ENCODE measurements around the gene KCNH1.

KCNH1 gene

GRCh38 chr1:210709701-210710100 lies 424.2 kb downstream of the KCNH1 start:
- H2AFZ ChIP-seq (ENCODE audit: low read depth, low read length) = no peak overlapping the region
- H3K36me3 ChIP-seq (replicated peaks; ENCODE audit: low read depth, low read length) = no peaks in the 10 kb centered on the region
- peaks cover 14% of the 10 kb centered on the region for H3K4me1 ChIP-seq (ENCODE audit: low read length)
- H3K9me3 ChIP-seq (ENCODE audit: insufficient read depth, low read length) = no peaks in the 10 kb centered on the region
- H3K79me2 ChIP-seq (ENCODE audit: low read length) = no peaks in the 10 kb centered on the region
- no peak overlapping the region for H3K27ac ChIP-seq (ENCODE audit: low read length)
- no peak overlapping the region for H3K4me2 ChIP-seq (ENCODE audit: low read length)
- H3K4me3 ChIP-seq (ENCODE audit: low read length) = no peak overlapping the region
- TF ChIP-seq EZH2phosphoT487 (IDR thresholded peaks at IDR 0.05; ENCODE audit: low read depth) (no peak), CTCF (IDR thresholded peaks at IDR 0.05; ENCODE audit: low read depth, low read length) (no peak)
- H4K20me1 ChIP-seq (ENCODE audit: insufficient read depth, low read length) = no peaks in the 10 kb centered on the region
- 0 out of 2 replicates have a peak, but pooled peaks cover 4% of the 10 kb centered on the region for H3K27me3 ChIP-seq (ENCODE audit: low read depth, low read length)
- no peak overlapping the region for H3K9ac ChIP-seq (ENCODE audit: low read length)

DNA sequence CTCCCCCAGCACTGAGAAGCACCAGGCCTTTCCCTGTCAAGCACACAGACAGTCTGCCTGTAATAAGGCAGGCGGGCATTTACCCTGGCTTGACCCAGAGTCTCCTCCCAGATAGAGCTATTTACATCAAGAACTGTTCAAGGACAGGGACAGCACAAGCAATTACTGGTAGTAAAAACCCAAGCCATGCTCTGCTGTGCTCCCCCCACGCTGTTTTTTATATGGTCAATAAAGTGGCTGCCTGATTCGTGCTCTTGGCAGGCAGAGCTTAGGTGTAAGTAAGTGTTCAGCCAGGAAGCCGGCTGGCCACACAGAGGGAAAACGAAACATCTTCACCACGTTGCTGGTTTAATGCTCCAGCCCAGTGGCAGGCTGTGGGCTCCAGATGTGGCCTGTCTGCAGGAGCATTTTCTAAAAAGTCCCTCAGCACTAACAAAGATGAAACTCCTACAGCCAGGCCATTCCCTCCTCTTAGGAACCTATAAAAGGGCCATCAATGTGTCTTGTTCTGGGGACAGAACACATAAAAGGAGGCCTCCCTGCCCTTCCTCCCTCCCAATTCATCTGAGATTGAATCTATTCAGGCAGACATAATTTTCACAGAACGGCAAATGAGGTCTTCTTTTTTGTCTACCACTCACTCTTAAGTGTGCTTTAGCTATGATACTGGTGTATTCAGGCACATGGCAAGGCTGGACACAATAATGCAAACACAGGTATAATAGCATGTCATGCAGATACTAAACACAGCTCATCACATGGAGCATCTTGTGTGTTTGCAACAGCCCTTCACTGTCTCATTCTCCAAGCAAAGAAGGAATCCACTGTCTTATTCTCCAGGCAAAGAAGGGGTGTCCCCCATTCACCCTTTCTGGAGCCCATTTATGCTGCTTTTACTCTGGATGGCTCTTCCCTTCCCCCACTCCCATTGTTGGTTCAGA lies 426.4 kb downstream of the KCNH1 start:
- Histone ChIP-seq H3K4me3 (ENCODE audit: low read length) (no peak overlapping the region), H3K36me3 (replicated peaks; ENCODE audit: low read depth, low read length) (no peaks in the 10 kb centered on the region), H3K79me2 (ENCODE audit: low read length) (no peaks in the 10 kb centered on the region), H3K27ac (ENCODE audit: low read length) (no peak overlapping the region), H3K4me2 (ENCODE audit: low read length) (no peak overlapping the region), H4K20me1 (ENCODE audit: insufficient read depth, low read length) (no peaks in the 10 kb centered on the region), H3K4me1 (ENCODE audit: low read length) (peaks cover 14% of the 10 kb centered on the region), H3K9ac (ENCODE audit: low read length) (no peak overlapping the region), H3K27me3 (ENCODE audit: low read depth, low read length) (no peaks in the 10 kb centered on the region), H2AFZ (ENCODE audit: low read depth, low read length) (no peak overlapping the region), H3K9me3 (ENCODE audit: insufficient read depth, low read length) (no peaks in the 10 kb centered on the region)
- TF ChIP-seq EZH2phosphoT487 (IDR thresholded peaks at IDR 0.05; ENCODE audit: low read depth) = no peak
- no peak for TF ChIP-seq CTCF (IDR thresholded peaks at IDR 0.05; ENCODE audit: low read depth, low read length)

DNA sequence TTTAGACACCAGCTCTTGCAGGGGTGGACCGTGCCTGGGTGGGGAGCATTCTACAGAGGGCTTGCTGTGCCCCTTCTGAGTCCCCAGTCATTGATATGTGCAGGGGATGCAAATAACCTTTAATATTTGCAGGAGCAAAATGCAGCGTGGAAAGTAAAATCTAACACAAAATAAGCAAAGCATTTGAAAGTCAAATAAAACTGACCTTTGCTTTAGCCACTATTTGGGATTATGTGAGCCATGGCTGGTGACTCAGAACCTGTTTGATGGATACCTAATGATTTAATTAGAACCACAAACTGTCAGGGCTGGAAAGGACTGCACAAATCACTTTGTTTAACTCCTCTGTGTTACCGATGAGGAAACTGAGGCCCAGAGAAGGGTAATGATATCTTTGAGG lies 427.7 kb downstream of the KCNH1 start:
- Histone ChIP-seq H3K4me1 (ENCODE audit: low read length) (peaks cover 14% of the 10 kb centered on the region), H3K27ac (ENCODE audit: low read length) (no peak overlapping the region), H3K4me3 (ENCODE audit: low read length) (no peak overlapping the region), H3K9ac (ENCODE audit: low read length) (no peak overlapping the region), H3K36me3 (replicated peaks; ENCODE audit: low read depth, low read length) (no peaks in the 10 kb centered on the region), H3K27me3 (ENCODE audit: low read depth, low read length) (no peaks in the 10 kb centered on the region), H4K20me1 (ENCODE audit: insufficient read depth, low read length) (no peaks in the 10 kb centered on the region), H3K9me3 (ENCODE audit: insufficient read depth, low read length) (no peaks in the 10 kb centered on the region), H2AFZ (ENCODE audit: low read depth, low read length) (peak overlapping the region; percentile 23; the same call in 1 of the 2 replicates), H3K4me2 (ENCODE audit: low read length) (peak overlapping the region; percentile 37), H3K79me2 (ENCODE audit: low read length) (no peaks in the 10 kb centered on the region)
- TF ChIP-seq EZH2phosphoT487 (IDR thresholded peaks at IDR 0.05; ENCODE audit: low read depth) (no peak), CTCF (IDR thresholded peaks at IDR 0.05; ENCODE audit: low read depth, low read length) (no peak)

DNA sequence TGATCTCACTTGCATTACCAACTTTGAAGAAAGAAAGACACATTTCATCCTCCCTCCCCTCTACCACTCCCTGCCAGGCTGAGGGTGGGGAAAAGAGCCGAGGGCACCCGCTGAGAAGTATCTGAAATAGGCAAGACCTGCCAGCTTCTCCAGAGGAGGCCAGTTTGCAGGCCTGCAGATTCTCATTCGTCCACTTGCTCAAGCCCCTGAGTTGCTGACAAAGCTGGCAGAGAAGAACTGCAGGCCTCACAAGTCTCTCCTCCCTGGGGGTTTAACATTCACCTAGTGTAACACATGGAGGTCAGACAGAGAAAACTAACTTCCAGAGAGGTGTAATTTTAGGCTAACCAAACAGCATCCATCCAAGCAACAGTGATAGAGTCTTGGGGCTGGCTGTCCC lies 428.9 kb downstream of the KCNH1 start:
- Histone ChIP-seq H3K27me3 (ENCODE audit: low read depth, low read length) (no peaks in the 10 kb centered on the region), H3K79me2 (ENCODE audit: low read length) (no peaks in the 10 kb centered on the region), H3K27ac (ENCODE audit: low read length) (no peak overlapping the region), H3K9ac (ENCODE audit: low read length) (no peak overlapping the region), H3K36me3 (replicated peaks; ENCODE audit: low read depth, low read length) (no peaks in the 10 kb centered on the region), H3K4me1 (ENCODE audit: low read length) (peaks cover 14% of the 10 kb centered on the region), H3K9me3 (ENCODE audit: insufficient read depth, low read length) (no peaks in the 10 kb centered on the region), H4K20me1 (ENCODE audit: insufficient read depth, low read length) (no peaks in the 10 kb centered on the region), H3K4me3 (ENCODE audit: low read length) (no peak overlapping the region), H3K4me2 (ENCODE audit: low read length) (peak overlapping the region; percentile 37; the same call in 1 of the 2 replicates), H2AFZ (ENCODE audit: low read depth, low read length) (no peak overlapping the region)
- no peak for TF ChIP-seq EZH2phosphoT487 (IDR thresholded peaks at IDR 0.05; ENCODE audit: low read depth)
- TF ChIP-seq CTCF (IDR thresholded peaks at IDR 0.05; ENCODE audit: low read depth, low read length) = no peak

All from OCI-LY3 (cell line).